A673 (cell line): ENCODE data around the gene A3GALT2.

Source experiments
- CTCF ChIP-seq: fragments of 300-800, 200-600 bp; sonication (generic); conservative IDR thresholded peaks from 2 replicates; pipeline ENCODE4 v1.5.1; 2017; ENCODE audit warnings: low read depth, mild to moderate bottlenecking, antibody characterized with exemption, low read length, moderate library complexity, mixed read lengths
- EZH2 ChIP-seq: fragments of 200-600 bp; sonication (generic); IDR thresholded peaks from 2 replicates; pipeline ENCODE4 v1.6.1; 2017; ENCODE audit warnings: borderline replicate concordance, low read depth, mild to moderate bottlenecking, mixed read lengths, antibody characterized with exemption, low read length; ENCODE audit not compliant: poor library complexity, severe bottlenecking

- TF ChIP-seq CTCF = no peak
- TF ChIP-seq EZH2 = no peak
Measured at GRCh38 chr1:33259879-33260278, 61.0 kb downstream of the A3GALT2 start.
